Measurements from ENCODE around the gene PHF21A. TPM values are rescaled to one million over a fixed set of nuclear protein-coding genes. Genes with fewer than 3 reads are reported as not detected.

PHF21A gene
- total and polyA plus RNA-seq, 4 donors, result 3.6 to 8.5 (median 6.2) TPM

DNA sequence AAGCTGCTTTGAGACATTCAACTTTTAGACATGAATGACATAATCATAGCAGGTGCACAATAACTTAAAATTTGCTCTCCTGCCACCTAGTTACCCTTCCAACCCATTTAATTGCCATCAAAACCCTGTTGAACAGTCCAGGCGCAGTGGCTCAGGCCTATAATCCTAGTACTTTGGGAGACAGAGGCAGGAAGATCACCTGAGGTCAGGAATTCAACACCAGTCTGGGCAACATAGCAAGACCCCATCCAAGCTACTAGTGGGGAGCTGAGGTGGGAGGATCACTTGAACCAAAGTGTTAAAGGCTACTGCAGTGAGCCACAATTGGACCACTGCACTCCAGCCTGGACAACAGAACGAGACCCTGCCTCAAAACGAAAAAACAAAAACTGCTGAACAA is 4.0 kb upstream of the PHF21A start:
- TF ChIP-seq YY1 (IDR thresholded peaks at IDR 0.05) (no peak), RXRA (IDR thresholded peaks at IDR 0.05) (no peak), HNF4G (IDR thresholded peaks at IDR 0.05) (no peak), GABPA (IDR thresholded peaks at IDR 0.05 in 1 of 2, conservative IDR thresholded peaks at IDR 0.05 in 1 of 2) (no peak), RAD21 (IDR thresholded peaks at IDR 0.05) (no peak), SP1 (IDR thresholded peaks at IDR 0.05) (no peak), HNF4A (conservative IDR thresholded peaks at IDR 0.05) (no peak), FOXA1 (IDR thresholded peaks at IDR 0.05) (no peak), EGR1 (IDR thresholded peaks at IDR 0.05; ENCODE audit: low read depth in 2 of 2) (no peak)
- TF ChIP-seq, protein P1, sequence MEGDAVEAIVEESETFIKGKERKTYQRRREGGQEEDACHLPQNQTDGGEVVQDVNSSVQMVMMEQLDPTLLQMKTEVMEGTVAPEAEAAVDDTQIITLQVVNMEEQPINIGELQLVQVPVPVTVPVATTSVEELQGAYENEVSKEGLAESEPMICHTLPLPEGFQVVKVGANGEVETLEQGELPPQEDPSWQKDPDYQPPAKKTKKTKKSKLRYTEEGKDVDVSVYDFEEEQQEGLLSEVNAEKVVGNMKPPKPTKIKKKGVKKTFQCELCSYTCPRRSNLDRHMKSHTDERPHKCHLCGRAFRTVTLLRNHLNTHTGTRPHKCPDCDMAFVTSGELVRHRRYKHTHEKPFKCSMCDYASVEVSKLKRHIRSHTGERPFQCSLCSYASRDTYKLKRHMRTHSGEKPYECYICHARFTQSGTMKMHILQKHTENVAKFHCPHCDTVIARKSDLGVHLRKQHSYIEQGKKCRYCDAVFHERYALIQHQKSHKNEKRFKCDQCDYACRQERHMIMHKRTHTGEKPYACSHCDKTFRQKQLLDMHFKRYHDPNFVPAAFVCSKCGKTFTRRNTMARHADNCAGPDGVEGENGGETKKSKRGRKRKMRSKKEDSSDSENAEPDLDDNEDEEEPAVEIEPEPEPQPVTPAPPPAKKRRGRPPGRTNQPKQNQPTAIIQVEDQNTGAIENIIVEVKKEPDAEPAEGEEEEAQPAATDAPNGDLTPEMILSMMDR (IDR thresholded peaks at IDR 0.05; ENCODE audit: low read depth, low read length, missing input control), result no peak
- TF ChIP-seq, protein P2, sequence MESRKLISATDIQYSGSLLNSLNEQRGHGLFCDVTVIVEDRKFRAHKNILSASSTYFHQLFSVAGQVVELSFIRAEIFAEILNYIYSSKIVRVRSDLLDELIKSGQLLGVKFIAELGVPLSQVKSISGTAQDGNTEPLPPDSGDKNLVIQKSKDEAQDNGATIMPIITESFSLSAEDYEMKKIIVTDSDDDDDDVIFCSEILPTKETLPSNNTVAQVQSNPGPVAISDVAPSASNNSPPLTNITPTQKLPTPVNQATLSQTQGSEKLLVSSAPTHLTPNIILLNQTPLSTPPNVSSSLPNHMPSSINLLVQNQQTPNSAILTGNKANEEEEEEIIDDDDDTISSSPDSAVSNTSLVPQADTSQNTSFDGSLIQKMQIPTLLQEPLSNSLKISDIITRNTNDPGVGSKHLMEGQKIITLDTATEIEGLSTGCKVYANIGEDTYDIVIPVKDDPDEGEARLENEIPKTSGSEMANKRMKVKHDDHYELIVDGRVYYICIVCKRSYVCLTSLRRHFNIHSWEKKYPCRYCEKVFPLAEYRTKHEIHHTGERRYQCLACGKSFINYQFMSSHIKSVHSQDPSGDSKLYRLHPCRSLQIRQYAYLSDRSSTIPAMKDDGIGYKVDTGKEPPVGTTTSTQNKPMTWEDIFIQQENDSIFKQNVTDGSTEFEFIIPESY (IDR thresholded peaks at IDR 0.05), result no peak
- TF ChIP-seq, protein P3, sequence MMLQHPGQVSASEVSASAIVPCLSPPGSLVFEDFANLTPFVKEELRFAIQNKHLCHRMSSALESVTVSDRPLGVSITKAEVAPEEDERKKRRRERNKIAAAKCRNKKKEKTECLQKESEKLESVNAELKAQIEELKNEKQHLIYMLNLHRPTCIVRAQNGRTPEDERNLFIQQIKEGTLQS (IDR thresholded peaks at IDR 0.05), result no peak
- TF ChIP-seq, protein P4, sequence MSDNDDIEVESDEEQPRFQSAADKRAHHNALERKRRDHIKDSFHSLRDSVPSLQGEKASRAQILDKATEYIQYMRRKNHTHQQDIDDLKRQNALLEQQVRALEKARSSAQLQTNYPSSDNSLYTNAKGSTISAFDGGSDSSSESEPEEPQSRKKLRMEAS (IDR thresholded peaks at IDR 0.05), result no peak
- no peaks in the 10 kb centered on the region for H3K36me3 ChIP-seq (ENCODE audit: control insufficient read depth in 4 of 4, insufficient read depth in 3 of 4, low read depth in 1 of 4, low read length in 3 of 4)
- 97% methylated on average over 3 of the region's 3 CpGs for WGBS
- no peaks in the 10 kb centered on the region for H3K27me3 ChIP-seq (ENCODE audit: control insufficient read depth in 4 of 4, insufficient read depth in 4 of 4, low read length in 3 of 4)
- no peak overlapping the region for H3K4me3 ChIP-seq (ENCODE audit: low read depth in 1 of 3, low read length in 3 of 3)
- no peak for DNase-seq (ENCODE audit: low spot score)
- H3K27ac ChIP-seq (ENCODE audit: low read depth in 1 of 2, low read length in 2 of 2), result no peak overlapping the region
- H3K9me3 ChIP-seq (ENCODE audit: control insufficient read depth in 4 of 4, low read length in 3 of 4), result no peaks in the 10 kb centered on the region
- H3K9ac ChIP-seq (ENCODE audit: low read depth in 1 of 2, low read length in 2 of 2), result no peak overlapping the region
- H3K4me1 ChIP-seq (ENCODE audit: control insufficient read depth in 4 of 4, insufficient read depth in 4 of 4, low read length in 3 of 4), result peaks cover 0 to 4% (median 3%) of the 10 kb centered on the region in 4 donors

DNA sequence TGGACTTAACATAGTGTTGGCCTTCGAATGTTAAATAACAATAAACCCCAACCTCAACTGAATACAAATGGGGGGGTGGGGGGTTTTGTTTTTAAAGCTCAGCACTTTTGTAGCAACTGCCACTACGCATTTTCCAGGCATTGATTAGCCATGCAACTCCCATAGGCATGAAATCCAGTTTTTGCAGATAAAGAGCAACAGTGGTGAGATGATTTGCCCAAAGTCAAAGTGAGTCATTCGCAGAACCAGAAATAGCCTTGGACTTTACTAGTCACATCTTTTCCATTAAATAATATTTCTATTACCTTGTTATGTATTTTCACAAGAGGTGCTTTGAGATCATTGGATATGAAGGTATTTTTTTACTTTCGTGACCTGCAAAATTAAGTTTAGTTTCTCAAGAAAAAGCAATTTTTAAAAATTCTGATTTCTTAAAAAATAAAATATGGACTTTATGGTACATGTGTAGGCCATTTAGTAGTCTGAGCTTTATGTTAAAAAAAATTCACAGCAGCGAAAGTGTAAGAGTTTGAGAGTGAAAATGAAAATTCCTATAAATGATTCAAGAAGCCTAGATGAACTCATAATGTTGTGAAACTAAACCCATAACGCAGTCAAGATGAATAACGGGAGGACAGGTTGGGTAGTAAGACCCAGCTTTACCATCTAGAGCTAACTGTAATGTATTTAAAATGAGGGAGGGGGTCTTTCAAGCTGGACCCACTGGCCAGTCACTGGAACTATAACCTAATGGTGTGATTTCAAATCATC is 1.9 kb upstream of the PHF21A start:
- H3K9ac ChIP-seq (ENCODE audit: low read depth in 1 of 2, low read length in 2 of 2), result no peak overlapping the region
- 75% methylated on average over 7 of the region's 7 CpGs for WGBS
- H3K9me3 ChIP-seq (ENCODE audit: control insufficient read depth in 4 of 4, low read length in 3 of 4), result no peaks in the 10 kb centered on the region
- DNase-seq (ENCODE audit: low spot score), result no peak
- no peak for TF ChIP-seq HNF4G (IDR thresholded peaks at IDR 0.05)
- TF ChIP-seq NR2F2 (IDR thresholded peaks at IDR 0.05), result no peak
- TF ChIP-seq, protein P4 (IDR thresholded peaks at IDR 0.05), result no peak
- TF ChIP-seq TAF1 (conservative IDR thresholded peaks at IDR 0.05), result no peak
- no peak for TF ChIP-seq FOXA2 (IDR thresholded peaks at IDR 0.05)
- TF ChIP-seq, protein P3 (IDR thresholded peaks at IDR 0.05), result no peak
- TF ChIP-seq HNF4A (conservative IDR thresholded peaks at IDR 0.05), result no peak
- no peak for TF ChIP-seq GABPA (IDR thresholded peaks at IDR 0.05 in 1 of 2, conservative IDR thresholded peaks at IDR 0.05 in 1 of 2)
- H3K4me1 ChIP-seq (ENCODE audit: control insufficient read depth in 4 of 4, insufficient read depth in 4 of 4, low read length in 3 of 4), result peaks cover 2 to 10% (median 5%) of the 10 kb centered on the region in 4 donors
- no peaks in the 10 kb centered on the region for H3K27me3 ChIP-seq (ENCODE audit: control insufficient read depth in 4 of 4, insufficient read depth in 4 of 4, low read length in 3 of 4)
- no peak overlapping the region for H3K27ac ChIP-seq (ENCODE audit: low read depth in 1 of 2, low read length in 2 of 2)
- no peak overlapping the region for H3K4me3 ChIP-seq (ENCODE audit: low read depth in 1 of 3, low read length in 3 of 3)
- no peaks in the 10 kb centered on the region for H3K36me3 ChIP-seq (ENCODE audit: control insufficient read depth in 4 of 4, insufficient read depth in 3 of 4, low read depth in 1 of 4, low read length in 3 of 4)
